GM12872 (cell line): ENCODE results near the gene ACAP3.

Source experiments
- CTCF ChIP-seq: IDR thresholded peaks from 3 replicates; pipeline ENCODE4 v1.5.1; 2011; ENCODE audit warnings: low read depth, mild to moderate bottlenecking, low read length, moderate library complexity; ENCODE audit not compliant: insufficient read depth

ACAP3 gene

GRCh38 chr1:1307923-1308755 is at the start of gene ACAP3, which contains the start of gene PUSL1:
TSS of gene ACAP3 (minus strand) at chr1:1307930. CDS start at chr1:1307815, 115 bp downstream.
TSS of gene PUSL1 (plus strand) at chr1:1308597. CDS start at chr1:1308644, 47 bp downstream.
- no peak for TF ChIP-seq CTCF

GRCh38 chr1:1356796-1357401 is 49.2 kb upstream of the ACAP3 start:
- TF ChIP-seq CTCF = no peak

GRCh38 chr1:1356166-1356795 is 48.6 kb upstream of the ACAP3 start:
- no peak for TF ChIP-seq CTCF

GRCh38 chr1:1355416-1355815 is 47.7 kb upstream of the ACAP3 start:
- no peak for TF ChIP-seq CTCF

GRCh38 chr1:1354271-1355247 is 46.8 kb upstream of the ACAP3 start:
- TF ChIP-seq CTCF = no peak

GRCh38 chr1:1353389-1354151 is 45.8 kb upstream of the ACAP3 start:
- TF ChIP-seq CTCF = no peak
